GM12878 (cell line): ENCODE data around the gene FOXP1. TPM values are rescaled to one million over a fixed set of nuclear protein-coding genes. Genes with fewer than 3 reads are reported as not detected.

Experiments
- ATAC-seq: fragments of 200-7000 bp; cut with Tn5 transposase; 3 replicates; pipeline ENCODE4 v1.9.1; 2020; ENCODE audit warnings: mild to moderate bottlenecking, moderate library complexity
- BruUV-seq: library from RNA; stranded (reverse); fragments of 400-500 nt; replicated peaks from 2 replicates; lab custom pipeline; 2021; lab: Mats Ljungman, UMichigan
- CTCF ChIA-PET: fragments of 300-600 bp; sonication (Branson Sonifier 250); formaldehyde crosslinking; extraction: SDS; loops from one replicate; lab custom pipeline; 2021; ENCODE audit warnings: inconsistent platforms; lab: Yijun Ruan, JAX
- POLR2A ChIA-PET: fragments of 350-600 bp; formaldehyde crosslinking; extraction: SDS; loops from one replicate; lab custom pipeline; 2021; ENCODE audit warnings: inconsistent platforms; lab: Charles Lee
- RAD21 ChIA-PET: fragments of 300-600 bp; sonication (Branson Sonifier 250); formaldehyde crosslinking; loops from one replicate; lab custom pipeline; 2023; ENCODE audit warnings: antibody characterized with exemption; ENCODE audit not compliant: unreplicated experiment; lab: Charles Lee
- SMC1A ChIA-PET: fragments of 300-600 bp; sonication (Branson Sonifier 250); formaldehyde crosslinking; loops from one replicate; lab custom pipeline; 2023; ENCODE audit not compliant: unreplicated experiment, uncharacterized antibody; lab: Charles Lee
- DNase-seq: peaks from one replicate; pipeline ENCODE4 v3.0.0-alpha.2; 2011; ENCODE audit warnings: low read depth, low spot score
- FAIRE-seq: peaks from 3 replicates; lab custom pipeline; 2011; peaks lifted over from hg19 to GRCh38; lab: Jason Lieb, UNC
- H2AFZ ChIP-seq: 2 replicates; pipeline ENCODE4 v1.6.0; 2011; ENCODE audit warnings: low read depth, low read length, control low read depth; ENCODE audit not compliant: control insufficient read depth
- H3K27ac ChIP-seq: 2 replicates; pipeline ENCODE4 v1.5.1; 2011; ENCODE audit warnings: control low read depth; ENCODE audit not compliant: control insufficient read depth, insufficient read depth
- H3K27me3 ChIP-seq, 2 experiments: replicated peaks in 1 of 2; 2 replicates each; pipeline versions ENCODE4 v1.6.0 to v1.6.1; 2011; ENCODE audit warnings: low read length in 1 of 2; ENCODE audit not compliant: control insufficient read depth in 2 of 2, insufficient read depth in 2 of 2
- H3K36me3 ChIP-seq, 2 experiments: 2 replicates each; pipeline ENCODE4 v1.5.1; 2011; ENCODE audit warnings: low read length in 1 of 2; ENCODE audit not compliant: control insufficient read depth in 2 of 2, insufficient read depth in 2 of 2
- H3K4me1 ChIP-seq: 2 replicates; pipeline ENCODE4 v1.6.1; 2011; ENCODE audit warnings: mild to moderate bottlenecking, low read length, moderate library complexity, mixed read lengths; ENCODE audit not compliant: control insufficient read depth, insufficient read depth
- H3K4me2 ChIP-seq: 2 replicates; pipeline ENCODE4 v1.6.0; 2011; ENCODE audit warnings: control low read depth; ENCODE audit not compliant: control insufficient read depth, insufficient read depth
- H3K4me3 ChIP-seq: fragments of 200-600 bp; sonication (generic); 2 replicates; pipeline ENCODE4 v1.5.1; 2016
- H3K79me2 ChIP-seq: 2 replicates; pipeline ENCODE4 v1.6.0; 2011; ENCODE audit warnings: low read length; ENCODE audit not compliant: control insufficient read depth, insufficient read depth
- H3K9ac ChIP-seq: 2 replicates; pipeline ENCODE4 v1.8.0; 2011; ENCODE audit warnings: low read length, control low read depth, mixed read lengths; ENCODE audit not compliant: control insufficient read depth, insufficient read depth
- H3K9me3 ChIP-seq: replicated peaks from 3 replicates; pipeline ENCODE4 v1.5.1; 2011; ENCODE audit warnings: mild to moderate bottlenecking, low read length; ENCODE audit not compliant: control insufficient read depth, insufficient read depth
- H4K20me1 ChIP-seq: 2 replicates; pipeline ENCODE4 v1.6.0; 2011; ENCODE audit not compliant: control insufficient read depth, insufficient read depth
- CUX1 ChIP-seq: IDR thresholded peaks from 2 replicates; pipeline ENCODE4 v1.6.1; 2012; ENCODE audit warnings: improper control_type of control experiment, low read depth, low read length; ENCODE audit not compliant: insufficient replicate concordance
- SUPT20H ChIP-seq: IDR thresholded peaks from 2 replicates; pipeline ENCODE4 v1.6.1; 2011; ENCODE audit warnings: low read depth, mild to moderate bottlenecking, low read length, moderate library complexity, borderline replicate concordance; ENCODE audit not compliant: control insufficient read depth
- WGBS: methylation state at CpG from one replicate; pipeline ENCODE4 v1.1.6; 2016; ENCODE audit warnings: low lambda C conversion rate; ENCODE audit not compliant: insufficient replicate concordance, insufficient coverage; ENCODE audit errors: missing lambda C conversion rate; 5-methylcytosine and 5-hydroxymethylcytosine counted together
- in situ Hi-C: fragments of 300-500 bp; cut with MboI; formaldehyde crosslinking; loops from 9 replicates; pipeline ENCODE4 v1.14.3; 2018; ENCODE audit warnings: mixed read lengths
- intact Hi-C: fragments of 100-400 bp; cut with micrococcal nuclease; formaldehyde crosslinking; loops from one replicate; pipeline ENCODE4 v1.14.2; 2022; ENCODE audit not compliant: unreplicated experiment
- polyA plus RNA-seq, 11 experiments: library from polyadenylated mRNA; depleted of rRNA in 4 of 11; unstranded in 6 of 11; stranded (reverse) in 5 of 11; fragments of >200 nt; fragmentation: Nextera tagmentation in 4 of 11; fragmentation: Illumina TruSeq in 1 of 11; extraction: Ambion mirVana in 4 of 11; extraction: Trizol in 1 of 11; gene quantifications; 1 replicate in 1 of 11; 2 replicates in 10 of 11; pipeline versions ENCODE4 v1.2.1 to v1.2.3, GENCODE V29; 2011 to 2016; ENCODE audit warnings: inconsistent platforms in 2 of 11, missing spikeins in 2 of 11, low read depth in 1 of 11
- total RNA-seq, 4 experiments: library from RNA; depleted of rRNA in 3 of 4; stranded (reverse); fragments of >200 nt in 3 of 4; fragmentation: Illumina TruSeq in 1 of 4; extraction: Trizol in 1 of 4; gene quantifications; 2 replicates each; pipeline versions ENCODE4 v1.2.1 to v1.2.3, GENCODE V29; 2013 to 2021

The FOXP1 gene
- total and polyA plus RNA-seq, 10 of the 15 experiments (the other 5 are each of a cell fraction or from before 2014, with no cell fraction given) = 0.05 to 1.6 (median 0.20) TPM; not detected in 1

- intact Hi-C loops (no loop called here), in situ Hi-C loops (no loop called here)
- FAIRE-seq = no peak
- no peak overlapping the region for H2AFZ ChIP-seq
- H3K27ac ChIP-seq = no peak overlapping the region
- H3K4me2 ChIP-seq = no peak overlapping the region
- H3K9ac ChIP-seq = no peak overlapping the region
- H3K36me3 ChIP-seq = no peaks in the 10 kb centered on the region
- ChIA-PET CTCF (interaction anchor here (0.6 kb wide), 1 partner anchor 107 kb away, joined by 3 read pairs; no protein-coding TSS in a partner anchor), POLR2A (no interaction called here), SMC1A (no interaction called here), RAD21 (no interaction called here)
- no peak for DNase-seq
- peaks cover 0 to 2% of the 10 kb centered on the region in 2 experiments; a peak in 2 of 4 replicates for H3K27me3 ChIP-seq
- no peak for ATAC-seq
- no peaks in the 10 kb centered on the region for H3K79me2 ChIP-seq
- no peaks in the 10 kb centered on the region for H4K20me1 ChIP-seq
- no peak overlapping the region for H3K4me3 ChIP-seq
- no peaks in the 10 kb centered on the region for H3K4me1 ChIP-seq
- TF ChIP-seq SUPT20H (no peak), CUX1 (no peak)
- WGBS = 4% methylated on average over 1 of the region's 1 CpG
- no TSS peak for BruUV-seq
- no peaks in the 10 kb centered on the region for H3K9me3 ChIP-seq
Measured at GRCh38 chr3:71322154-71322553, 261.4 kb downstream of the FOXP1 start.
